PC-3 (cell line): Measurements from ENCODE around the gene MAGT1. TPM values are rescaled to one million over a fixed set of nuclear protein-coding genes. Genes with fewer than 3 reads are reported as not detected.
A peak's percentile ranks its signal among the peaks of the same experiment; 100 is the strongest.

Source experiments
- ATAC-seq: fragments of 200-7000 bp; cut with Tn5 transposase; 2 replicates; pipeline ENCODE4 v1.9.1; 2020; ENCODE audit warnings: mild to moderate bottlenecking, moderate library complexity
- BruUV-seq: library from RNA; stranded (reverse); fragments of 400-500 nt; replicated peaks from 2 replicates; lab custom pipeline; 2021; lab: Mats Ljungman, UMichigan
- CTCF ChIA-PET: fragments of 300-600 bp; sonication (Branson Sonifier 250); formaldehyde crosslinking; loops from one replicate; lab custom pipeline; 2022; ENCODE audit warnings: antibody characterized with exemption; lab: Charles Lee
- POLR2A ChIA-PET: fragments of 300-600 bp; sonication (Branson Sonifier 250); formaldehyde crosslinking; loops from one replicate; lab custom pipeline; 2022; ENCODE audit warnings: antibody characterized with exemption; ENCODE audit not compliant: unreplicated experiment; lab: Charles Lee
- DNase-seq: peaks from one replicate; pipeline ENCODE4 v3.0.0-alpha.2; 2015
- H2AFZ ChIP-seq: fragments of 300-600 bp; sonication (generic); 2 replicates; pipeline ENCODE4 v1.6.0; 2016; ENCODE audit warnings: antibody characterized with exemption, low read length
- H3F3A ChIP-seq: fragments of 300-600 bp; sonication (generic); one replicate; pipeline ENCODE4 v1.6.0; 2017; ENCODE audit warnings: antibody characterized with exemption, low read length, control low read depth, mild to moderate bottlenecking; ENCODE audit not compliant: unreplicated experiment
- H3K27ac ChIP-seq: fragments of 300-600 bp; sonication (generic); 2 replicates; pipeline ENCODE4 v1.5.1; 2016; ENCODE audit warnings: mild to moderate bottlenecking, low read length
- H3K27me3 ChIP-seq: fragments of 300-600 bp; sonication (generic); 2 replicates; pipeline ENCODE4 v1.6.1; 2016; ENCODE audit warnings: low read length, mixed read lengths
- H3K36me3 ChIP-seq: fragments of 300-600 bp; sonication (generic); 2 replicates; pipeline ENCODE4 v1.6.1; 2016; ENCODE audit warnings: low read depth, mixed run types, low read length, mixed read lengths
- H3K4me1 ChIP-seq: fragments of 300-600 bp; sonication (generic); 2 replicates; pipeline ENCODE4 v1.5.1; 2016; ENCODE audit warnings: low read length; ENCODE audit not compliant: insufficient read depth
- H3K4me2 ChIP-seq: fragments of 300-600 bp; sonication (generic); 2 replicates; pipeline ENCODE4 v1.6.0; 2016; ENCODE audit warnings: low read length
- H3K4me3 ChIP-seq: fragments of 300-600 bp; sonication (generic); 2 replicates; pipeline ENCODE4 v1.5.1; 2016; ENCODE audit warnings: mild to moderate bottlenecking, low read length, mixed read lengths
- H3K79me2 ChIP-seq: fragments of 300-600 bp; sonication (generic); 2 replicates; pipeline ENCODE4 v1.6.1; 2017; ENCODE audit warnings: low read length, mixed read lengths
- H3K9ac ChIP-seq: fragments of 300-600 bp; sonication (generic); 2 replicates; pipeline ENCODE4 v1.6.0; 2016; ENCODE audit warnings: mild to moderate bottlenecking, low read length
- H3K9me2 ChIP-seq: fragments of 300-600 bp; sonication (generic); replicated peaks from 2 replicates; pipeline ENCODE4 v1.6.1; 2016; ENCODE audit warnings: mixed run types, low read length, mixed read lengths
- H3K9me3 ChIP-seq: fragments of 300-600 bp; sonication (generic); 2 replicates; pipeline ENCODE4 v1.6.1; 2016; ENCODE audit warnings: low read length, mixed read lengths
- H4K20me1 ChIP-seq: fragments of 300-600 bp; sonication (generic); 2 replicates; pipeline ENCODE4 v1.6.1; 2016; ENCODE audit warnings: low read length, mixed read lengths
- CTCF ChIP-seq: fragments of 300-600 bp; sonication (generic); conservative IDR thresholded peaks from 2 replicates; pipeline ENCODE4 v1.5.1; 2017; ENCODE audit warnings: antibody characterized with exemption, low read depth, mild to moderate bottlenecking, low read length
- EZH2 ChIP-seq: fragments of 300-600 bp; sonication (generic); IDR thresholded peaks from one replicate; pipeline ENCODE4 v1.6.1; 2017; ENCODE audit warnings: antibody characterized with exemption, mild to moderate bottlenecking, low read length; ENCODE audit not compliant: unreplicated experiment
- EZH2phosphoT487 ChIP-seq: fragments of 300-600 bp; sonication (generic); IDR thresholded peaks from 2 replicates; pipeline ENCODE4 v1.6.1; 2018; ENCODE audit warnings: mild to moderate bottlenecking, antibody characterized with exemption, low read length, borderline replicate concordance
- intact Hi-C: fragments of 100-400 bp; cut with micrococcal nuclease; formaldehyde crosslinking; loops from 2 replicates; pipeline ENCODE4 v1.9.0; 2023
- total RNA-seq: library from RNA; depleted of rRNA; stranded (reverse); fragments of >200 nt; gene quantifications from 2 replicates; pipeline ENCODE4 v1.2.3, GENCODE V29; 2014

The MAGT1 gene
- total RNA-seq, 1 experiment from 2014 or later = 119 TPM

- ATAC-seq = no peak
- no peaks in the 10 kb centered on the region for H4K20me1 ChIP-seq
- H3K9ac ChIP-seq = no peak overlapping the region
- no peaks in the 10 kb centered on the region for H3K27me3 ChIP-seq
- BruUV-seq = no TSS peak
- H3K79me2 ChIP-seq = peaks cover 1% of the 10 kb centered on the region; the same call in 1 of the 2 replicates
- no peak for DNase-seq
- H3K27ac ChIP-seq = no peak overlapping the region
- no peaks in the 10 kb centered on the region for H3K9me3 ChIP-seq
- no peak overlapping the region for H2AFZ ChIP-seq
- ChIA-PET POLR2A (no interaction called here), CTCF (no interaction called here)
- H3K4me3 ChIP-seq = no peak overlapping the region
- no peaks in the 10 kb centered on the region for H3K9me2 ChIP-seq
- peaks cover 6% of the 10 kb centered on the region for H3K4me1 ChIP-seq
- intact Hi-C loops = no loop called here
- H3K36me3 ChIP-seq = no peaks in the 10 kb centered on the region
- H3K4me2 ChIP-seq = no peak overlapping the region
- H3F3A ChIP-seq = no peaks in the 10 kb centered on the region
- TF ChIP-seq CTCF (no peak), EZH2phosphoT487 (no peak), EZH2 (no peak)
These were observed 22.2 kb upstream of the MAGT1 start for GRCh38 chrX:77917294-77917933.

- peaks cover 7% of the 10 kb centered on the region for H3K4me1 ChIP-seq
- H3K4me3 ChIP-seq = peak within 1 kb of the TSS; percentile 96
- H3K4me2 ChIP-seq = peak within 1 kb of the TSS; percentile 99
- H3F3A ChIP-seq = no peaks in the 10 kb centered on the region
- ATAC-seq (peak; percentile 87), DNase-seq (peak; percentile 86)
- TF ChIP-seq CTCF = peak; percentile 54
- no peak for TF ChIP-seq EZH2
- ChIA-PET CTCF (interaction anchor here (0.7 to 1.6 kb wide), 3 partner anchors 115 to 120 kb away, joined by 3 to 7 read pairs (median 4); no protein-coding TSS in a partner anchor), POLR2A (interaction anchor here (0.6 to 0.7 kb wide), 3 partner anchors 15 to 241 kb away, joined by 3 read pairs; partner anchors contain the start of gene MAGT1)
- H3K36me3 ChIP-seq = no peaks in the 10 kb centered on the region; the same call in 1 of the 2 replicates
- H3K27ac ChIP-seq = peak within 1 kb of the TSS; percentile 39
- peak within 1 kb of the TSS; percentile 100 for H2AFZ ChIP-seq
- peaks cover 7% of the 10 kb centered on the region; the same call in 1 of the 2 replicates for H3K79me2 ChIP-seq
- no peaks in the 10 kb centered on the region for H3K27me3 ChIP-seq
- H3K9me3 ChIP-seq = no peaks in the 10 kb centered on the region
- H3K9ac ChIP-seq = peak within 1 kb of the TSS; percentile 71
- H3K9me2 ChIP-seq = no peaks in the 10 kb centered on the region
- no peaks in the 10 kb centered on the region for H4K20me1 ChIP-seq
- intact Hi-C loops = loop anchor here (1.0 to 2.0 kb wide), 3 partner anchors 27 to 114 kb away; no protein-coding TSS in a partner anchor
- no TSS peak for BruUV-seq
These were observed 15.0 kb upstream of the MAGT1 start, which contains the start of gene ATP7A for GRCh38 chrX:77910108-77910840. Gene ATP7A (plus strand): TSS chrX:77910693. CDS start chrX:77971642, 60,949 bp downstream.
